Erythroblast (primary cell): ENCODE data around the gene FITM1.

Experiments
- GATA1 ChIP-seq: IDR thresholded peaks from 2 replicates; pipeline ENCODE4 v1.6.1; 2011; ENCODE audit warnings: low read depth, mild to moderate bottlenecking, control low read depth, low read length, moderate library complexity
- POLR2A ChIP-seq: IDR thresholded peaks from 2 replicates; pipeline ENCODE4 v1.6.1; 2011; ENCODE audit warnings: mild to moderate bottlenecking, low read length

DNA sequence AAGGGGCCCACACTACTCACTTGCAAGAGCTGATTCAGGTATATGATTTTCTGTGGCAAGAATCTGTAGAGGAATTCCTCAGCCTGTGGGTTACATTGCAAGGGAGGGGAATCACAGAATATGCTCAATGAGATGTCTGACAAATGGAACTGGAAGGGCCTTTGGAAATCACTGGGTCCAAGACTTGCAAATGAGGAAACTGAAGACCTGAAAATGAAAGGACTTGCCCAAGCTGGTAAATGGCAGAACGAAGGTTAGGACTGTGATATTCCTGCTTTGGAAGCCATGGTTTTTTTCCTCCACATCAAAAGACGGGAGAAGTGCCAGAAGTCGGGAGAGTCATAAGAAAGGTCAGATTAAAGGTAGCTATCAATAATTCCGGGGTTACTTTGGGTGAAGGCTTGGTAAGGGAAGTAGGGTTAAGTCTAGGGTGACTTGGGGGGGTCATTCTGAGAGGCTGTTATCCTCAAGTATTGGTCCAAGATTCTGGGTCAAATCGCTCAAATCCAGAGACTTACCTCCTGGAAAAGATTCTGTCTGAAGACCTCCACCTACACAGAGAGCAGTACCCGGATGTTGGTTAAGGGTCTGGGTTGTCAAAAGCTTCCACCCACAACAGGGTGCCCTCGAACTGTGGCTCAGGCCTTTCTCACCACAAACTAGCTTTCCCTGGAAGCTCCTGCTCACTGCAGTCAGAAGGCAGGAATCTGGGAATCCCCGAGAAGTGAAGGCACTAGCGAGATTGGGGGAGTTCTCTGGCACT, 15.4 kb downstream of the FITM1 start:
- TF ChIP-seq POLR2A (no peak), GATA1 (no peak)
